Measurements from ENCODE around the gene ZNF273.
"Not testable (repeated sequence)": the region's sequence is repeated elsewhere in the genome, so short reads cannot be mapped to it uniquely, and the experiment has no call there.

The ZNF273 gene

GRCh38 chr7:64890761-64891362 lies 12.2 kb upstream of the ZNF273 start:
- DNase-seq, result peak; percentile 67

- DNase-seq, result peak; percentile 96
These were observed 11.6 kb upstream of the ZNF273 start for GRCh38 chr7:64891363-64892081.

- no peak for DNase-seq
These were observed 11.0 kb upstream of the ZNF273 start for GRCh38 chr7:64892116-64892515.

- peak; percentile 76 for DNase-seq
These were observed 10.3 kb upstream of the ZNF273 start for GRCh38 chr7:64892666-64893309.

- peak; percentile 61 for DNase-seq
These were observed 9.7 kb upstream of the ZNF273 start for GRCh38 chr7:64893401-64893800.

GRCh38 chr7:64902461-64902805 lies 640 bp upstream of the ZNF273 start:
- not testable (repeated sequence) for DNase-seq

- DNase-seq, result no peak
These were observed 935 bp downstream of the ZNF273 start for GRCh38 chr7:64904008-64904407.

- DNase-seq, result no peak
These were observed 2.1 kb downstream of the ZNF273 start for GRCh38 chr7:64905133-64905532.

- peak; percentile 49 for DNase-seq
These were observed 2.5 kb downstream of the ZNF273 start for GRCh38 chr7:64905547-64905946.

GRCh38 chr7:64907641-64908326 lies 4.7 kb downstream of the ZNF273 start:
- no peak for DNase-seq

- DNase-seq, result no peak
These were observed 5.3 kb downstream of the ZNF273 start for GRCh38 chr7:64908358-64908757.

GRCh38 chr7:64914557-64914956 lies 11.5 kb downstream of the ZNF273 start:
- peak; percentile 92 for DNase-seq

GRCh38 chr7:64915301-64915700 lies 12.2 kb downstream of the ZNF273 start:
- DNase-seq, result not testable (repeated sequence)

- not testable (repeated sequence) for DNase-seq
These were observed 25.4 kb downstream of the ZNF273 start for GRCh38 chr7:64928252-64929187.

GRCh38 chr7:64934478-64934877 lies 31.4 kb downstream of the ZNF273 start:
- no peak for DNase-seq

GRCh38 chr7:64938540-64938939 lies 35.5 kb downstream of the ZNF273 start:
- DNase-seq, result no peak

GRCh38 chr7:64940021-64940420 lies 36.9 kb downstream of the ZNF273 start:
- DNase-seq, result not testable (repeated sequence)

- DNase-seq, result peak; percentile 97
These were observed 41.8 kb downstream of the ZNF273 start for GRCh38 chr7:64944667-64945502.

GRCh38 chr7:64945503-64946175 lies 42.6 kb downstream of the ZNF273 start:
- peak; percentile 74 for DNase-seq

- peak; percentile 69 for DNase-seq
These were observed 43.7 kb downstream of the ZNF273 start for GRCh38 chr7:64946772-64947171.

All from hematopoietic multipotent progenitor cell treated with erythropoietin and hydrocortisone succinate and interleukin-3 and kit ligand, for 8 days (in vitro differentiated cells).